Panc1 (cell line): ENCODE data around the gene FGGY.
A peak's percentile ranks its signal among the peaks of the same experiment; 100 is the strongest.

Experiments
- POLR2AphosphoS5 ChIP-seq: IDR thresholded peaks from 2 replicates; pipeline ENCODE4 v1.6.1; 2012; ENCODE audit warnings: mild to moderate bottlenecking, low read depth, low read length, moderate library complexity
- TF ChIP-seq, protein P1 (sequence below): fragments of 450-650 bp; IDR thresholded peaks from 2 replicates; pipeline ENCODE4 v1.5.1; 2017; ENCODE audit warnings: mild to moderate bottlenecking

DNA sequence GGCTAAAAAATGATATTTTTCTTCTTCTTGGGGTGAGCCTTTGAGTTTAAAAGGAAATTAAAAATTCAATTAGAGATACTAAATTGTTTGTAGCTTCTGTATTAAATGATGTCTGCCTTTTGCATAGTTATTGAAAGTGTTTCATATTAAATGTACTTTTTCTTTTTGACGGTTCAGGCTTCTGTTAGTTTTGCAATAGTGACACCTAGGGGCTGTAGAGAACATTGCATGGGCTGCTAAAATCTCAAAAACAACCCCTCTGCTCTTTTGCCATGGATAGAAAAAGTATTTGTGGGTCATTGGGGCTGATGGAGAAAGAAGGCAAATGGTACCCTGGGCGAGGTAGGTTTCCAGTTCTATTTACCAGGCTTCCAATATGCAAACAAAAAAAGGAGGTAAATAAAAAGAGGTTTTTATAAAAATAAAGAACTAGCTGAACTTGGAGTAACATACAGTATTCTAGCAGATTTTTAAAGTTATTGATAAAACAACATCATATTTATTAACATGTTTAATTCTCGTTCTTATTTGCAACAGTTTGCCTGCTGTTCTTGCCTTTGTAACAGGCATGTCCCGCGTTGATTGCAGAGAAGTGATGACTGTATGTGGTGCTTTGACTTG, 402.4 kb downstream of the FGGY start:
- TF ChIP-seq, protein P1, sequence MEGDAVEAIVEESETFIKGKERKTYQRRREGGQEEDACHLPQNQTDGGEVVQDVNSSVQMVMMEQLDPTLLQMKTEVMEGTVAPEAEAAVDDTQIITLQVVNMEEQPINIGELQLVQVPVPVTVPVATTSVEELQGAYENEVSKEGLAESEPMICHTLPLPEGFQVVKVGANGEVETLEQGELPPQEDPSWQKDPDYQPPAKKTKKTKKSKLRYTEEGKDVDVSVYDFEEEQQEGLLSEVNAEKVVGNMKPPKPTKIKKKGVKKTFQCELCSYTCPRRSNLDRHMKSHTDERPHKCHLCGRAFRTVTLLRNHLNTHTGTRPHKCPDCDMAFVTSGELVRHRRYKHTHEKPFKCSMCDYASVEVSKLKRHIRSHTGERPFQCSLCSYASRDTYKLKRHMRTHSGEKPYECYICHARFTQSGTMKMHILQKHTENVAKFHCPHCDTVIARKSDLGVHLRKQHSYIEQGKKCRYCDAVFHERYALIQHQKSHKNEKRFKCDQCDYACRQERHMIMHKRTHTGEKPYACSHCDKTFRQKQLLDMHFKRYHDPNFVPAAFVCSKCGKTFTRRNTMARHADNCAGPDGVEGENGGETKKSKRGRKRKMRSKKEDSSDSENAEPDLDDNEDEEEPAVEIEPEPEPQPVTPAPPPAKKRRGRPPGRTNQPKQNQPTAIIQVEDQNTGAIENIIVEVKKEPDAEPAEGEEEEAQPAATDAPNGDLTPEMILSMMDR = peak; percentile 88
- TF ChIP-seq POLR2AphosphoS5 = no peak
